NCI-H128 (cell line): Measurements from ENCODE around the gene CFAP119.

Experiments
- DNase-seq: peaks from one replicate; lab custom pipeline; 2025; ENCODE audit not compliant: unreplicated experiment; lab: John Stamatoyannopoulos, UW

The CFAP119 gene

DNA sequence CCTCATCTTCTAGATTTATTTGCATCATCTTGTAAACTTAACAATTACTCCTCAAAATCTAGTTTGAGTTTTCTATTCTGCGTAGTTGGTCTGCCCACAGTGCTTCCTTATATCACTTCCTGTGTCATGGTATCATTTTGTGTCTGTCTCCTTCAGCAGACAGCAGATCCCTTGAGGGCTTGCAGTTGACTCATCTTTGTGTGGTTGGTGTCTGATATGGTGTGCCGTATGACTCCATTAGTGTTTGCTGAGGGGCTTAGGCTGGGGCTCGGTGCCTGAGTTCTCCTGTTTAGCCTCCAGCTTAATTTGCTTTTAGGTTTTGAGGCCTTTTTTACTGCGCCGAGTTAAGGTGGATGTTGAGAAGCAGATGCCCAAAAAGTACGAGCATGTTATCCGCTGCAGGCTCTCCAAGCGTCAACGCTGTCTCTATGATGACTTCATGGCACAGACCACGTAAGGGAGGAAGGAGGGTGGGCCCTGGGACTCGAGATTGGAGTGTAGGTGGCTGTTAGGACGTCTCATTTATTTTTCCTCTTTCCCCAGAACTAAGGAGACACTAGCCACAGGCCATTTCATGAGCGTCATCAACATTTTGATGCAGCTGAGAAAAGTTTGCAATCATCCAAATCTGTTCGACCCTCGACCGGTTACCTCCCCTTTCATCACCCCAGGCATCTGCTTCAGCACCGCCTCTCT is 46.0 kb downstream of the CFAP119 start:
- DNase-seq: no peak

DNA sequence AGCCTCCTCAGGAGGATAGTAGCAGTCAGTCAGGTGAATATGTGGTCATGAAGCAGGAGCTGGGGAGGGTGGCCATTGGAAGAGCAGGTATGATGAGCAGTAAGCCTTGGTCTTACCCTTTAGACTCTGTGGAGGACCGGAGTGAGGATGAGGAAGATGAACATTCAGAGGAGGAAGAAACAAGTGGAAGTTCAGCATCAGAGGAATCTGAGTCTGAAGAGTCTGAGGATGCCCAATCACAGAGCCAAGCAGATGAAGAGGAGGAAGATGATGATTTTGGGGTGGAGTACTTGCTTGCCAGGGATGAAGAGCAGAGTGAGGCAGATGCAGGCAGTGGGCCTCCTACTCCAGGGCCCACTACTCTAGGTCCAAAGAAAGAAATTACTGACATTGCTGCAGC is 50.1 kb downstream of the CFAP119 start:
- no peak for DNase-seq

DNA sequence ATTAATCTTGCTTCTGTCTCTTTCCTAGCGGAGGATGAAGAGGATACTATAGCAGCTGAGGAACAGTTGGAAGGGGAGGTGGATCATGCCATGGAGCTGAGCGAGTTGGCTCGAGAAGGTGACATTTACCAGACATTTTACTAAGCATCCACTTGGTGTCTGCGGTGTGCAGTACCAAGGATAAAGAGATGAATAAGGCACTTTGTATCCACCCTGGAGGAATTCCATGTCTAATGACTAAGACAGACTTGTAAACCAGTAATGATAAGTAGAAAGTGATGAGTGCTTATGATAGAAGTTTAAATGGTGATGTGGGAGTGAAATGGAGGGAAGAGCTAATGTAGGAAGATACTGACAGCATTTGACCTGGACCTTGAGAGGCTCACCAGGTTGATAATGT is 50.9 kb downstream of the CFAP119 start:
- DNase-seq: no peak
